NCI-H128 (cell line): ENCODE results near the gene FOXM1.

Experiments
- DNase-seq: peaks from one replicate; lab custom pipeline; 2025; ENCODE audit not compliant: unreplicated experiment; lab: John Stamatoyannopoulos, UW

Gene FOXM1

GRCh38 chr12:2811801-2812200 is 65.2 kb downstream of the FOXM1 start:
- no peak for DNase-seq
